OCI-LY3 (cell line): Measurements from ENCODE around the gene ABHD17A.
"Not testable (repeated sequence)": the region's sequence is repeated elsewhere in the genome, so short reads cannot be mapped to it uniquely, and the experiment has no call there.

Experiments
- H2AFZ ChIP-seq: fragments of 200-600, 300-600 bp; shearing (Covaris generic); 2 replicates; pipeline ENCODE4 v1.6.0; 2014; ENCODE audit warnings: antibody characterized with exemption, low read depth, low read length
- H3K27ac ChIP-seq: fragments of 200-600, 300-600 bp; sonication (generic); 2 replicates; pipeline ENCODE4 v1.5.1; 2014; ENCODE audit warnings: mild to moderate bottlenecking, low read length, moderate library complexity, mixed read lengths
- H3K27me3 ChIP-seq: fragments of 200-600, 300-600 bp; sonication (generic); 2 replicates; pipeline ENCODE4 v1.6.1; 2014; ENCODE audit warnings: low read depth, low read length, mixed read lengths
- H3K36me3 ChIP-seq: fragments of 200-600, 300-600 bp; sonication (generic); replicated peaks from 2 replicates; pipeline ENCODE3; 2014; ENCODE audit warnings: low read depth, low read length, mixed read lengths
- H3K4me1 ChIP-seq: fragments of 300-600, 200-600 bp; sonication (generic); 2 replicates; pipeline ENCODE4 v1.6.1; 2014; ENCODE audit warnings: low read length, mixed read lengths
- H3K4me2 ChIP-seq: fragments of 200-600, 300-600 bp; sonication (generic); 2 replicates; pipeline ENCODE4 v1.6.1; 2014; ENCODE audit warnings: low read length, mixed read lengths
- H3K4me3 ChIP-seq: fragments of 300-600, 200-600 bp; sonication (generic); 2 replicates; pipeline ENCODE4 v1.5.1; 2014; ENCODE audit warnings: antibody characterized with exemption, mild to moderate bottlenecking, low read length, moderate library complexity
- H3K79me2 ChIP-seq: fragments of 300-600, 200-600 bp; shearing (Covaris generic); 2 replicates; pipeline ENCODE4 v1.6.1; 2014; ENCODE audit warnings: mild to moderate bottlenecking, low read length, mixed read lengths
- H3K9ac ChIP-seq: fragments of 300-600, 200-600 bp; shearing (Covaris generic); 2 replicates; pipeline ENCODE4 v1.6.0; 2014; ENCODE audit warnings: mild to moderate bottlenecking, low read length, moderate library complexity
- H3K9me3 ChIP-seq: fragments of 200-600, 300-600 bp; shearing (Covaris generic); 2 replicates; pipeline ENCODE4 v1.6.1; 2014; ENCODE audit warnings: low read length, mixed read lengths; ENCODE audit not compliant: insufficient read depth
- H4K20me1 ChIP-seq: fragments of 200-600, 300-600 bp; sonication (generic); 2 replicates; pipeline ENCODE4 v1.6.1; 2016; ENCODE audit warnings: low read length, mixed read lengths; ENCODE audit not compliant: insufficient read depth
- EZH2phosphoT487 ChIP-seq: fragments of 200-600 bp; shearing (Covaris generic); IDR thresholded peaks from 2 replicates; pipeline ENCODE4 v1.6.1; 2018; ENCODE audit warnings: antibody characterized with exemption, mixed run types, low read depth
- TF ChIP-seq, protein P1 (sequence below): fragments of 200-600, 300-600 bp; sonication (generic); IDR thresholded peaks from 2 replicates; pipeline ENCODE4 v1.5.1; 2014; ENCODE audit warnings: antibody characterized with exemption, low read length, low read depth

ABHD17A gene

DNA sequence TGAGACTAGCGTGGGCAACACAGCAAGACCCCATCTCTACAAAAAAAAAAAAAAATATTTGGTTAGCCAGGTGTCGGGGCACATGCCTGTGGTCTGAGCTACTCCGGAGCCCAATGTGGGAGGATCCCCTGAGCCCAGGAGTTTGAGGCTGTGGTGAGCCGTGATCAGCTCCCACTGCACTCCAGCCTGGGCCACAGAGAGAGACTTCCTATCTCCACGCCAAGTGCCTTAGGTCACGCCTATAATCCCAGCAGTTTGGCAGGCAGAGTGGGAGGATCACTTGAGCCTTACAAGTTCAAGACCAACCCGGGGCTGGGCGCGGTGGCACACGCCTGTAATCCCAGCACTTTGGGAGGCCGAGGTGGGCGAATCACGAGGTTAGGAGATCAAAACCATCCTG is 11.2 kb upstream of the ABHD17A start:
- Histone ChIP-seq H3K27me3 (no peaks in the 10 kb centered on the region), H3K4me1 (peaks cover 18% of the 10 kb centered on the region), H3K4me2 (peak overlapping the region; percentile 79; the same call in 1 of the 2 replicates), H2AFZ (no peak overlapping the region), H3K27ac (no peak overlapping the region), H4K20me1 (no peaks in the 10 kb centered on the region), H3K4me3 (peak overlapping the region; percentile 66), H3K9ac (no peak overlapping the region), H3K9me3 (no peaks in the 10 kb centered on the region), H3K79me2 (no peaks in the 10 kb centered on the region), H3K36me3 (no peaks in the 10 kb centered on the region)
- TF ChIP-seq, protein P1, sequence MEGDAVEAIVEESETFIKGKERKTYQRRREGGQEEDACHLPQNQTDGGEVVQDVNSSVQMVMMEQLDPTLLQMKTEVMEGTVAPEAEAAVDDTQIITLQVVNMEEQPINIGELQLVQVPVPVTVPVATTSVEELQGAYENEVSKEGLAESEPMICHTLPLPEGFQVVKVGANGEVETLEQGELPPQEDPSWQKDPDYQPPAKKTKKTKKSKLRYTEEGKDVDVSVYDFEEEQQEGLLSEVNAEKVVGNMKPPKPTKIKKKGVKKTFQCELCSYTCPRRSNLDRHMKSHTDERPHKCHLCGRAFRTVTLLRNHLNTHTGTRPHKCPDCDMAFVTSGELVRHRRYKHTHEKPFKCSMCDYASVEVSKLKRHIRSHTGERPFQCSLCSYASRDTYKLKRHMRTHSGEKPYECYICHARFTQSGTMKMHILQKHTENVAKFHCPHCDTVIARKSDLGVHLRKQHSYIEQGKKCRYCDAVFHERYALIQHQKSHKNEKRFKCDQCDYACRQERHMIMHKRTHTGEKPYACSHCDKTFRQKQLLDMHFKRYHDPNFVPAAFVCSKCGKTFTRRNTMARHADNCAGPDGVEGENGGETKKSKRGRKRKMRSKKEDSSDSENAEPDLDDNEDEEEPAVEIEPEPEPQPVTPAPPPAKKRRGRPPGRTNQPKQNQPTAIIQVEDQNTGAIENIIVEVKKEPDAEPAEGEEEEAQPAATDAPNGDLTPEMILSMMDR, result no peak

DNA sequence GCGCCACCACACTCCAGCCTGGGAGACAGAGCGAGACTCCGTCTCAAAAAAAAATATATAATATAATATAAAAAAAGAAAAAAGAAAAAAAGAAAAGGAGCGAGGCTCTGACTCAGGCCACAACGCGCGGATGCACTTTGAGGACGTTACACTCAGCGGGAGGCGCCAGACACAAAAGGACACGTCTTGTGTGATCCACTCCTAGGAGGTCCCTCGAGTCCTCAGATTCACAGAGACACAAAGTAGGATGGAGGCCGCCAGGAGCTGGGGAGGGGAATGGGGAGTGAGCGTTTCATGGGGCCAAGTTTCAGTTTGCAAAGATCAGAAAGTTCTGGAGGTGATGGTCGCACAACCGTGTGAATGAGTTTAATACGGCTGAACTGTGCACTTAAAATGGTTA is 8.5 kb upstream of the ABHD17A start:
- H3K79me2 ChIP-seq, result no peaks in the 10 kb centered on the region
- H3K4me1 ChIP-seq, result peaks cover 18% of the 10 kb centered on the region
- TF ChIP-seq, protein P1, result no peak
- TF ChIP-seq EZH2phosphoT487, result no peak
- H3K36me3 ChIP-seq, result no peaks in the 10 kb centered on the region
- H2AFZ ChIP-seq, result no peak overlapping the region
- H3K9me3 ChIP-seq, result no peaks in the 10 kb centered on the region
- no peak overlapping the region for H3K4me2 ChIP-seq
- H3K27ac ChIP-seq, result no peak overlapping the region
- H3K27me3 ChIP-seq, result no peaks in the 10 kb centered on the region
- no peak overlapping the region for H3K9ac ChIP-seq
- H3K4me3 ChIP-seq, result no peak overlapping the region
- H4K20me1 ChIP-seq, result no peaks in the 10 kb centered on the region

DNA sequence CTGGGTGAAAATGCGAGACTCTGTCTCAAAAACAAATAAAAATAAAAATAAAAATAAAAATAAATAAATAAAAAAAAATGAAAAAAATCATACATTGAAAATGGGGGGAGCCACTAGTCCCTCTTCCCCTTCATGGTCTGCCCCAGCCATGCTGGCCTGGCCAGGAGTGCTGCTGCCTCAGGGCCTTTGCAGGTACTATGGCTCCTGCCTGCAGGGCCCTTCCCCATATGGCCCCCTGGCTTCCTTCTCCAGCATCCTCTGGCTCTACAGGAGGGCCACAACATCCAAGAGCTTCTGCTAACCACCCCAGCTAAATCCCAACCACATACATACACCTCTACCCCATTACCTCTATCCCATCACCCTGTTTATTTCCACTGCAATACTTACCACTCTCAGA is 4.6 kb upstream of the ABHD17A start:
- H3K4me2 ChIP-seq, result no peak overlapping the region
- H3K27ac ChIP-seq, result no peak overlapping the region
- peaks cover 3% of the 10 kb centered on the region; the same call in 1 of the 2 replicates for H3K4me1 ChIP-seq
- no peak overlapping the region for H3K4me3 ChIP-seq
- peaks cover 2% of the 10 kb centered on the region for H3K79me2 ChIP-seq
- H3K27me3 ChIP-seq, result no peaks in the 10 kb centered on the region
- no peak overlapping the region for H2AFZ ChIP-seq
- peaks cover under 1% of the 10 kb centered on the region; the same call in 1 of the 2 replicates for H4K20me1 ChIP-seq
- TF ChIP-seq EZH2phosphoT487, result no peak
- TF ChIP-seq, protein P1, result no peak
- H3K36me3 ChIP-seq, result no peaks in the 10 kb centered on the region
- H3K9ac ChIP-seq, result no peak overlapping the region
- H3K9me3 ChIP-seq, result no peaks in the 10 kb centered on the region

DNA sequence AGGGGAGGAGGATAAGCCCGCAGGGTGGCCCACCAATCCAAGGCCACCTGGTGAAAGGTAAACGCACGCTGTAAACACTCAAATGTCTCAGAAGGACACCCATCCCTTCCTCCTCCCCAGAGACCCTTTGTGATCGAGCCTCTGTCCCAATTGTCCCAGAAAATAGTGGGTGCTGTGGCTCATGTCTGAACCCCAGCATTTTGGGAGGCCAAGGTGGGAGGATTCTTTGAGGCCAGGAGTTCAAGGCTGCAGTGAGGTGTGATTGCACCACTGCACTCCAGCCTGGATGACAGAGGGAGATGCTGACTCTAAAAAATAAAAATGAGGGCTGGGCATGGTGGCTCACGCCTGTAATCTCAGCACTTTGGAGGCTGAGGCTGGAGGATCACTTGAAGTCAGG is 3.1 kb upstream of the ABHD17A start:
- peaks cover 13% of the 10 kb centered on the region for H3K4me1 ChIP-seq
- TF ChIP-seq EZH2phosphoT487, result no peak
- TF ChIP-seq, protein P1, result no peak
- peaks cover 17% of the 10 kb centered on the region for H3K79me2 ChIP-seq
- H3K9me3 ChIP-seq, result no peaks in the 10 kb centered on the region
- no peaks in the 10 kb centered on the region for H3K27me3 ChIP-seq
- no peak overlapping the region for H2AFZ ChIP-seq
- H3K4me2 ChIP-seq, result no peak overlapping the region
- H3K27ac ChIP-seq, result no peak overlapping the region
- H3K4me3 ChIP-seq, result no peak overlapping the region
- peaks cover 15% of the 10 kb centered on the region for H4K20me1 ChIP-seq
- no peaks in the 10 kb centered on the region for H3K36me3 ChIP-seq
- H3K9ac ChIP-seq, result no peak overlapping the region

DNA sequence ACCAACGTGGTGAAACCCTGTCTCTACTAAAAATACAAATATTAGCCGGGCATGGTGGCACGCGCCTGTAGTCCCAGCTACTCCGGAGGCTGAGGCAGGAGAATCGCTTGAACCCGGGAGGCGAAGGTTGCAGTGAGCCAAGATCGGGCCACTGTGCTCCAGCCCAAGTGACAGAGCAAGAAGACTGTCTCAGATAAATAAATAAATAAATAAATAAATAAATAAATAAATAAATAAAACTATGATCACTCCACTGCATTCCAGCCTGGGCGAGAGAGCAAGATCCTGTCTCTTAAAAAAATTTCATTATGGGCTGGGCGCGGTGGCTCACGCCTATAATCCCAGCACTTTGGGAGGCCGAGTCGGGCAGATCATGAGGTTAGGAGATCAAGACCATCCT is 1.1 kb upstream of the ABHD17A start:
- Histone ChIP-seq H4K20me1 (peaks cover 32% of the 10 kb centered on the region), H3K4me1 (peaks cover 23% of the 10 kb centered on the region), H3K79me2 (peaks cover 35% of the 10 kb centered on the region)
- H3K9me3 ChIP-seq, H3K27ac ChIP-seq, H3K4me2 ChIP-seq, H2AFZ ChIP-seq, H3K27me3 ChIP-seq, H3K4me3 ChIP-seq, H3K36me3 ChIP-seq, H3K9ac ChIP-seq: not testable (repeated sequence)
